ENCODE measurements around the gene ATF7IP.

ATF7IP gene

DNA sequence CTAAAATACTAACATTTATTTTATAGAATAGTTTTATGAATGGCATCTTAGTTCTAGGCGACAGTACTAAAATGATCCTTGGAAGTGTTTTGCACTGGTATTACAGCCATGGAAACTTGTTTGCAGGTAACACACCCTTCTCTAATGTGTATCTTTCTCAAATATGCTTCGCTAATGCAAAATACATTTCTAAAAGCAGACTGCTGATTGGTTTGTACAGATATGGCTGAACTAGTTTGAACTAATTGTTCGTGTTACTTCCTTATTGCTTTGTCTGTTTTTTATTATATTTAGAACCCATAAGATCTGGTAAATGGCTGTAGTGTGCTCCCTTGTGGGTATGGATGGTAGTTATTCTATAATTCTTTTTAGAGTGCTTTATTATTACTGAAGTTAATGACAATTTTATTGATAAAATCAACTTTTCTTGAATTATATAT, 53.0 kb downstream of the ATF7IP start:
- DNase-seq (ENCODE audit: low read depth), result peak; percentile 45

- DNase-seq (ENCODE audit: low read depth), result peak; percentile 57
Measured at GRCh38 chr12:14422516-14423230, 57.2 kb downstream of the ATF7IP start.

GRCh38 chr12:14424545-14424944, 59.1 kb downstream of the ATF7IP start:
- no peak for DNase-seq (ENCODE audit: low read depth)

- no peak for DNase-seq (ENCODE audit: low read depth)
Measured at GRCh38 chr12:14426792-14427191, 61.3 kb downstream of the ATF7IP start.

DNA sequence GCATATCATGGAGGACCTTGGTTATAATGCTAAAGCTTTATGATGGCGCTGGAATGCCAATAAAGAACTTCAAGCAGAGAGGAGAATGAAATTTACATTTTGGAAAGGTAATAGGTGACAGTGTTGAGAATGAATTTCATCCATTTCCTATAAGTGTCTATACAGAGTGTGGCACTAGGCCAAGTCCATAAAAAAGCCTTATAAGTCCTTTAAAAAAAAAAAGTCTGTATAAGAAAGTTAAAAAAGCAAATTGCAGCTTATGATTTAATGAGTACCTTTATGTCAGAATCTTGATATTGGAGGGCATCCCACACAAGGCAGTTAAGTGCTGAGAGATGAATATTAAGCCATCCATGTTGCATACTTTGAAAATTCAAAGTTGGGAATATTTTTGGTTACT, 62.4 kb downstream of the ATF7IP start:
- DNase-seq (ENCODE audit: low read depth), result no peak

- DNase-seq (ENCODE audit: low read depth), result no peak
Measured at GRCh38 chr12:14430394-14430986, 65.0 kb downstream of the ATF7IP start.

DNA sequence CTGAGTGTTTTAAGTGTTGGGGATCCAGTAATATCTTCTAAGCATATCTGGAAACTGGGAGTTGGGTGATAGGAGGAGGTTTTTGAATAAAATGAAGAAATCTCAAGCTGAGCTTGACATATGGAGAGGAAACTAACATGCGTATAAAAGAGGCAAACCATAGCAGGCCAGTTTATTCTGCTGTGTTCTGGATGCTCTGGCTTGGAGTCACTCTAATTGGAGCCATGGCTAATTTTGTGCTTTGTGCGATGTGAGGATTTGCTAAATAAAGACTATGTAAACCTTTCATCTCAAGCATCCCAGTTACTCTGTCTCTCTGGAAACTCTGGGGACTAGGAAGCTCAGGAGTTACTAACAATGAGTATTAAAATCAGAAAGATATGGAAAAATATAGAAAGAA, 66.5 kb downstream of the ATF7IP start:
- no peak for DNase-seq (ENCODE audit: low read depth)

DNA sequence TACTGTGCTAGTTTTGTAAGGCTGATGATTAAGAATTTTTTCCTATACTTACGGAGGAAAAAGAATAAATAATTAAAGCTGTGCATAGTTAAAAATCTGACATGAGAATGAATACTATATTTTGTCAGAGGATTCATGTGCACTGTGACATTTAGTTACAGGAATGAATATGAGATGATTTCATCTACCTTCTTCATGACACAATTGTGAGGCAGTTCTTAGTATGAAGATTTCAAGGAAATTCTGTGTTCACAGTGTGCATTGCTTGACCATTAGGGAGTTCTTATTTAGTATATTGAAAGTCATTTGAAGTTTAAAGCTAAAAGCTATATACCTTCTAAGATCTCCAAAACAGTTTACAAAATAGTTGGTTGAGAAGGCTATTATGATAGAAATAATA, 70.1 kb downstream of the ATF7IP start:
- DNase-seq (ENCODE audit: low read depth), result no peak

GRCh38 chr12:14442221-14442881, 76.9 kb downstream of the ATF7IP start:
- DNase-seq (ENCODE audit: low read depth), result peak; percentile 49

- peak; percentile 16 for DNase-seq (ENCODE audit: low read depth)
Measured at GRCh38 chr12:14443531-14443930, 78.0 kb downstream of the ATF7IP start.

DNA sequence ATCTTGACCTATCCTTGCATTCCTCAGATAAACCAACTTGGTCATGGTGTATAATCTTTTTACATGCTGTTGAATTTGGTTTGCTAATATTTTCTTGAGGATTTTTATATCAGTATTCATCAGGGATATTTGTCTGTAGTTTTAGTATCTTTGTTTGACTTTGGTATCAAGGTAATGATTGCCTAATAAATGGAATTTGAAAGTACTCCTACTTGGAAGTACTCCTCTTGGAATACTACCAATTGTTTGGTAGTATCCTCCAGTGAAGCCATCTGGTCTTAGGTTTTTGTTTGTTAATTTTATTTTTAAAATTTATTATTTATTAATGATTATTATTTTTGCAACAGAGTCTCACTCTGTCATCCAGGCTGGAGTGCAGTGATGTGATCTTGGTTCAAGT, 85.0 kb downstream of the ATF7IP start:
- DNase-seq (ENCODE audit: low read depth), result no peak

- DNase-seq (ENCODE audit: low read depth), result no peak
Measured at GRCh38 chr12:14452336-14452735, 86.9 kb downstream of the ATF7IP start.

GRCh38 chr12:14452865-14453264, 87.4 kb downstream of the ATF7IP start:
- no peak for DNase-seq (ENCODE audit: low read depth)

GRCh38 chr12:14454098-14454907, 88.8 kb downstream of the ATF7IP start:
- peak; percentile 64 for DNase-seq (ENCODE audit: low read depth)

DNA sequence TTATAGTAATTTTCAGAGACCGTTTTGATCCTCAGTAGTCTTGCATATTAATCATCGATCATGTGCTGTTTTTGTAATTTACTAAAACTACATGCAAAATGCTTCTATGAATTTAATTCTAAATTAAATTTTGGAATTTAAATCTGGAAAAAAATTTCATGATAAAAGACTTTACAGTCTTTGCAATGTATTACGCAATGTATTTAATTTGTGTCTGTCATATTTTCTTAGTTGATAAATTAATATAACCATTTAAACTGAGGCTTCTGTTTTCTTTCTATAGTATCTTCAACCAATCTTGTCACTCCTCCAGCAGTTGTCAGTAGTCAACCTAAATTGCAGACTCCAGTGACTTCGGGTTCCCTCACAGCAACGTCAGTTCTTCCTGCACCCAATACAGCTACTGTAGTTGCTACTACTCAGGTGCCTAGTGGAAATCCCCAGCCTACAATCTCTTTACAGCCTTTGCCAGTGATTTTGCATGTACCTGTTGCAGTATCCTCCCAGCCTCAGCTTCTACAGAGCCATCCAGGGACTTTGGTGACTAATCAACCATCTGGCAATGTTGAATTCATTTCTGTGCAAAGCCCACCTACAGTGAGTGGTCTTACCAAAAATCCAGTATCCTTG, 94.8 kb downstream of the ATF7IP start:
- no peak for DNase-seq (ENCODE audit: low read depth)

GRCh38 chr12:14471497-14471896, 106.0 kb downstream of the ATF7IP start:
- no peak for DNase-seq (ENCODE audit: low read depth)

DNA sequence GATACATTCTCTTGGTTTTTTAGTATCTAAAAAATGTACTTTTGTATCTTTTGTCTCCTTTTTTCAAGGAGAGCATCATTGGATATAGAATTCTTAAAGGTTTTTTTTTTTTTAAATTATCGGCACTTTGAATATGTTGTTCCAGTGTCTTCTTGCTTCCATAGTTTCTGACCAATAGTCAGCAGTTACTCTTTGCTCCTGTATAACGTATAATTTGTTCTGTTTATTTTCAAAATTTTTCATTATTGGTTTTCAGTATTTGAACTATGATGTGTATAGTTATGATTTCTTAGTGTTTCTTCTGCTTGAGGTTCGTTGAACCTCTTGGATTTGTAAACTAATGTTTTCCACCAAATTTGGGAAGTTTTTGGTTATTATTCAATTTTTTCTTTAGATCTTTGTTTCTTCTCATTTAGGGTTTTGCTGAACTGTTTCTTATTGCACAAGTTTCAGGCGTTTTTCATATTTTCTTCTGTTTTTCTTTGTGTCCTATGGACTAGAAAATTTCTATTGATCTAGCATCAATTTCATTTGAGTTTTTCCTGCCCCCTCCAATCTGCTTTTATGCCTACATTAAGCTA, 108.3 kb downstream of the ATF7IP start:
- DNase-seq (ENCODE audit: low read depth), result peak; percentile 50

DNA sequence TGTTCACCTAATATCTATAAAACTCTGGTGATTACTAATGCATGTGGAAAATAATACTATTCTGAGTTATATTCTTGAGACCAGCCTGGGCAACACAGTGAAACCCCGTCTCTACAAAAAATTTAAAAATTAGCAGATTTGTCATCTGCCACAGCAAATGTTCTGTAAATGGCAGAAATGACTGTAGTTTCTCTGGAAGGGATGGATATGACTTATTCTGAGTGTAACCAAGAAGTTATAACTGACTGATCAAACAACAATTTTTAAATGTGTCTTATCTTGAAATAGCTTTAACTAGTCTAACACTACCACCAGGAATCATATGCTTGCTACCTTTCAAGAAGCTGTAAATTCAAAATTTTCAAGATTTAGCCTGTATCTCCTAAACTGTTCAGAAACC, 113.5 kb downstream of the ATF7IP start:
- no peak for DNase-seq (ENCODE audit: low read depth)

GRCh38 chr12:14481201-14481600, 115.7 kb downstream of the ATF7IP start:
- no peak for DNase-seq (ENCODE audit: low read depth)

DNA sequence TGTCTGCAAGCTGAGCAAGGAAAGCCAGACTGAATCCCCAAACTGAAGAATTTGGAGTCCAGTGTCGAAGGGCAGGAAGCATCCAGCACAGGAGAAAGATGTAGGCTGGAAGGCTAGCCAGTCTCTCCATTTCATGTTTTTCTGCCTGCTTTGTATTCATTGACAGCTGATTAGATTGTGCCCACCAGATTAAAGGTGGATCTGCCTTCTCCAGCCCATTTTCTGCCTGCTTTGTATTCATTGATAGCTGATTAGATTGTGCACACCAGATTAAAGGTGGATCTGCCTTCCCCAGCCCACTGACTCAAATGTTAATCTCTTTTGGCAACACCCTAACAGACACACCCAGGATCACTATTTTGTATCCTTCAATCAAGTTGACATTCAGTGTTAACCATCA, 116.9 kb downstream of the ATF7IP start:
- no peak for DNase-seq (ENCODE audit: low read depth)

DNA sequence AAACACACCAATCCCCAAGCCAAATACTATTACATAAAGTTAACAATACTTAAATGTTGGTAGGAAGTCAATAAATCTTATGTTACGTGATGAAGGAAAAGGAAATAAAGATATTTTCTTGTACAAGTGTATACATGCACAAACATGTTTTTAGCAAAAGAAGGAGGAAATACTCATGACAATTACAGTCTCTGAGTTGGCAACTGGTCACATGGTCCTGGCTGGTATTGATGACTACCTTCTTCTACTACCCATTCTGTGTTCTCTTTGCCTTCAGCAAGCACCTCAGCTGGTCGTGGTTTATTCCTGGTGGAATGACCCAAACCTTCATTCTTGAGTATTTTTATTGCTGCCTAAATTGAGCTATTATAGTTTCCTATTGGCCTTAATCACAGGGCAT, 117.4 kb downstream of the ATF7IP start:
- no peak for DNase-seq (ENCODE audit: low read depth)

DNA sequence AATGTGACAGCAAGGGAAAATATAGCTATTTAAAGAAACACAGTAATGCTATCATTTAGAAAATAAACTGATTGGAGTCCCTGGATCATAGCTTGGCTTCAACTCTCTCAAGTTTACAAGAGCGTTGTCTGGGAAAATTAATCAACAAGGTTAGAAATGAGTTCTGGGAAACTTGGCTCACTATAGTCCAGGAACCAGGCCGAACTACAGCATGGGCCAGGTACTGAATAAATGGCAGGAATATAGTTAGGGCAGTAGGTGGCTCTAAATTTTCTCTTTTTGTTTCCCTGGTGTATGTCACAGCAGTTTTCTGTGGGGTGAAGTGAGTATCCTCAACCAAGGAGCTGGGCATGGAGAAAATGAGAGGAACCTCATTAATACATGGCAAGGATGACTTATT, 129.8 kb downstream of the ATF7IP start:
- no peak for DNase-seq (ENCODE audit: low read depth)
